GM20000 (cell line): ENCODE data around the gene FAM43B.

Source experiments
- DNase-seq: peaks from one replicate; pipeline ENCODE4 v3.0.0; 2012; ENCODE audit warnings: low spot score
- CTCF ChIP-seq: IDR thresholded peaks from 2 replicates; pipeline ENCODE4 v1.5.1; 2012; ENCODE audit warnings: mild to moderate bottlenecking, control low read depth; ENCODE audit errors: extremely low read depth, missing control alignments

FAM43B gene

GRCh38 chr1:20521960-20522861 lies 30.2 kb upstream of the FAM43B start:
- peak; percentile 48 for DNase-seq
- TF ChIP-seq CTCF: peak; percentile 96

DNA sequence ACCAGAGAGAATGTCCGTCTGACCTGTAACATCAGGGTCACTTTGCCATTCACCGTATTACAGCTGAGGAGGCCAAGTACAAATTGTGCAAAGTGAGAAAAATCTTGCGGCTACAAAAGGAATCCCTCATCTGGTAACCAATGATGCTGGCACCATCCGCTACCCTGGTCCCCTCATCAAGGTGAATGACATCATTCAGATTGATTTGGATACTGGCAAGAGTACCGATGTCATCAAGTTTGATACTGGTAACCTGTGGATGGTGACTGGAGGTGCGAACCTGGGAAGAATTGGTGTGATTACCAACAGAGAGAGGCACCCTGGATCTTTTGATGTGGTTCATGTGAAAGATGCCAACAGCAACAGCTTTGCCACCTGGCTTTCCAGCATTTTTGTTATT lies 26.1 kb upstream of the FAM43B start:
- no peak for TF ChIP-seq CTCF
- no peak for DNase-seq

DNA sequence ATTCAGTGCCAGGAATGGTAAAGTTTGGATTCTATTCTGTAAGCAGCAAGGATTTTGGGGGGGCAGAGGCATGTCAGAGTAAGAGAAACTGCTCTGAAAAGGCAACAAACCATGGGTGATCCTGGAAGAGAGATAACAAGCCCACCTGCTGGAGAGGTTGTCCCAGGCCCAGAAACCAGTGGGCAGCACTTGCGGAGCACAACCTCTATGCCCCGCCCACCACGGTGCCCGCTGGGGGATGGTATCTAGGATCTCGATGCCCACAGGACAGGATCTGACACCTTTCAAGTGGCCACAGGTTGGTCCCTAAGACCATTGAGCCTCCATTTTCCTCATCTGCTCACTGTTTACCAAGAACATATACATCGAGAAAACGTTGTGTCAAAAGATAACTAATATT lies 24.2 kb upstream of the FAM43B start:
- TF ChIP-seq CTCF: no peak
- no peak for DNase-seq

DNA sequence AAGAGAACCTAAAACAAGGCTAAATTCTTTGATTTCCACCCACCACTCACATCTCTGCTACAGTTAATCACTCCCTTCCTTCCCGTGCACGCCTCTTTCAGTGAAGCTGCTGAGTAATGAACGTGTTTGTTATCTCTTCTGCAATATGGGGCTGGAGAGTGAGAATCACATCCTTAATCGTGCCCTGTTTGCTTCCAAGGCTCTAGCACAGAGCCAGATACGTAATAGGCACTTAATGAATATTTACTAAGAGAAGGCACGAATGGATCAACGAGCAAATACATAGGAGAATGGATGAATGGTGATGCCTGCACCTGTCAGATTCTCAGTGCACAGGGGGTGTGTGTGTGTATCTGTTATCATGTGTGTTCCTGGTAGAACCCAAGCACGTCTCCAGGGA lies 22.1 kb upstream of the FAM43B start:
- no peak for DNase-seq
- TF ChIP-seq CTCF: no peak

- DNase-seq: no peak
These were observed 21.5 kb upstream of the FAM43B start for GRCh38 chr1:20530901-20531300.

DNA sequence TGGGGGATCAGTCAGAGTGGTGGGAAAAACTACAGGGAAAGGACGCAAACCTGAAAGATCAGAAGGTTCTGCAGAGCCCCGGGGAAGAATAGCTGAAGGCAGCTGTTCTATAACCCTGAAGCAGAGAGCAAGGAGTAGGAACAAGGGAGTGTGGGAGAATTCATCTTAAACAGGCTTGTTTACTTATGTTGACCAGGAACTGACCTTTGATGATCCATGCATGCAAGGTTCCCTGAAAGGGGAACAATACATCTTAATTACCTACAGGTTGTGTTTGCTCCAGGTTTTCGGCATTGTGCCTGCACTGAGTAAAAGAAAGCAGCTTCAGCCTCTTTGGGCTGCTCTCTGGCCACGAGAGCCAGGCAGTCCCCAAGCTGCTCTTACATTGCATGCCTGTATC lies 18.7 kb upstream of the FAM43B start:
- no peak for TF ChIP-seq CTCF
- no peak for DNase-seq

More at GRCh38 chr1:20530901-20531300, 21.5 kb upstream of the FAM43B start:
- no peak for TF ChIP-seq CTCF

- DNase-seq: no peak
- TF ChIP-seq CTCF: no peak
These were observed 17.5 kb upstream of the FAM43B start for GRCh38 chr1:20534659-20535417.
